Ectodermal cell (in vitro differentiated cells): ENCODE measurements around the gene KRTAP5-8.
"Not testable (repeated sequence)": the region's sequence is repeated elsewhere in the genome, so short reads cannot be mapped to it uniquely, and the experiment has no call there.

Experiments
- H3K27ac ChIP-seq: 2 replicates; pipeline ENCODE4 v1.7.0; 2013; ENCODE audit warnings: mild to moderate bottlenecking, low read depth, low read length; ENCODE audit not compliant: insufficient read depth, poor library complexity, severe bottlenecking
- H3K27me3 ChIP-seq: 2 replicates; pipeline ENCODE4 v1.7.0; 2013; ENCODE audit warnings: mild to moderate bottlenecking, low read length; ENCODE audit not compliant: insufficient read depth, control insufficient read depth, poor library complexity, severe bottlenecking
- H3K36me3 ChIP-seq: one replicate; pipeline ENCODE4 v1.7.0; 2013; ENCODE audit warnings: low read length; ENCODE audit not compliant: control insufficient read depth, insufficient read depth
- H3K4me1 ChIP-seq: one replicate; pipeline ENCODE4 v1.7.0; 2013; ENCODE audit warnings: low read length; ENCODE audit not compliant: control insufficient read depth, insufficient read depth
- H3K4me3 ChIP-seq: 2 replicates; pipeline ENCODE4 v1.7.0; 2013; ENCODE audit warnings: low read depth, low read length, control low read depth; ENCODE audit not compliant: insufficient read depth
- H3K9me3 ChIP-seq: 2 replicates; pipeline ENCODE4 v1.7.0; 2013; ENCODE audit warnings: mild to moderate bottlenecking, low read length, moderate library complexity; ENCODE audit not compliant: control insufficient read depth
- whole genome bisulfite sequencing, 2 experiments: methylation state at CpG; one replicate each; pipeline ENCODE4 v1.1.7; 2013; ENCODE audit warnings: missing lambda C conversion rate in 2 of 2; 5-methylcytosine and 5-hydroxymethylcytosine counted together

KRTAP5-8 gene

DNA sequence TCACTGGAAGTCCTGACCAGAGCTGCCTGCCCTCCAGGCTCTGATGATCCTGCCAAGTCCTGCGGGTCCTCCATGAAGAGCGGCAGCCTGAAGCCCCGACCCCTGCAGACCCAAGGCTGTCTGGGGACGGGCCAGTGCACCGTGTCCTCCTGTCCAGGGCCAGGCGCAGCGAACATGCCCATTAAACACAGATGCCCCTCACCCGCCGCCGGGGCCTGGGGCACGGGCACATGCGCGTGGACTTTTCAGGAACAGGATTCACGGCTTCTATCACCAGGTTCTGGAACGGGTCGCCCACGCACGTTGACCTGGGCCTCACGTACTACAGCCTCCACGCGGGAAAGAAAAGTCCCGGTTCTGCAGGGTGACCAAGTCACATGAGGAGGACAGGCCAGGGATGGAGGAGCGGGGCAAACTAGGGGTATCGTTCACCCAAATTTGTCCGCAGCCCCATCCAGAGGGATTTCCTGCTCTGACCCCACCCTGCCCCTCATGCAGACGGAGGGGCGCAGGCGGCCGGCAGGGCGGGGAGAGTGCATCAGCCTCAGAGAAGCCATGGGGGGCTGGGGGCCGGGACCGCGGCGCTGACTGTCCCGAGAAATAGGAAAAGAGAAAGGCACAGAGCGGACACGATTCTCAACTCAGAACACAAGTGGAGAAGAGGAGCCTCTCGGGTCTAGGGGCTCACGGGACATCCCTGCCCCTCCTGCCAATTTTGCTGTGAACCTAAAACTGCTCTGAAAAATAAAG lies 33.5 kb downstream of the KRTAP5-8 start:
- H3K4me1 ChIP-seq, H3K27me3 ChIP-seq: not testable (repeated sequence)
- WGBS, 2 experiments, result 92 to 93% methylated on average over 36 of the region's 39 CpGs

DNA sequence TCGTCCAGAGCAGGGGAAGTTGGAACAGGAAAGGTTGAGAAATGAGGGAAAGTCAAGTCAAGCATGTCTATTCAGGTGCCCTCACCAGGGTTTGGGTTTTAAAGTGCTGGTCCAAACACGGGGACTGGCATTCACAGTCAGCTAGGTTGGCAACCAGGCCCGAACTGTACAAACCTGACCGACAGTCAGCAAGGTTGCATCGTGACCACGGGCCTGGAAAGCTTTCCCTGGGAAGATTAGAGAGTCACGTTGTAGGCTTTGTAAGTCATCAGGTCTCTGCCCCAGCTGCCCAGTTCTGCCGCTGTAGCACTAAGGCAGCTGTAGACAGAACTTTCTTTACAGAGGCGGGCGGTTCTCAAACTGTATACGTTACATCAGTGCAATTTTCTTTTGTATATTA lies 35.0 kb downstream of the KRTAP5-8 start:
- H3K27ac ChIP-seq, result no peak overlapping the region
- H3K4me1 ChIP-seq, result no peaks in the 10 kb centered on the region
- 92 to 94% methylated on average over 11 of the region's 11 CpGs for WGBS, 2 experiments
- H3K4me3 ChIP-seq, result no peak overlapping the region
- H3K27me3 ChIP-seq, result no peaks in the 10 kb centered on the region
- no peaks in the 10 kb centered on the region for H3K36me3 ChIP-seq
- no peaks in the 10 kb centered on the region for H3K9me3 ChIP-seq

More for the DNA sequence above, 33.5 kb downstream of the KRTAP5-8 start:
- H3K9me3 ChIP-seq, H3K4me3 ChIP-seq, H3K36me3 ChIP-seq, H3K27ac ChIP-seq: not testable (repeated sequence)

DNA sequence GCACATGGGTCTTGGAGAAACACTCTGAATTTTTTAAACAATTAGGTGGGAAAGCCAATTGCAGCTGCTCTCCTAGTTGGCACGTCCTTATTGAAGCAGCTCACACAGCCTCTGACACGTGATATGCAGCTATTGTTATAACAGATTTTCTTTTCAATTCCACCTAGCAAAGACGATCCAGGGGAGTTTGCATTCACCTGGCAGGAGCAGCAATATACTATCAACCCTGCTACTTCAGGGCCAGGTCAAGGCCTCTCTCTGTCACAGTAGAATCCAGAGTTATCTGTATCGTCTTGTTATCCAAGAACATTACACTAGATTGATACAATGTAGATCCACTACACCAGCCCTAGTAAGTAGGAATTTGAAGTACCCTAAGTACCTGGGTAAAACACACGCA lies 36.6 kb downstream of the KRTAP5-8 start:
- WGBS, 2 experiments, result 86 to 89% methylated on average over 5 of the region's 5 CpGs
- H3K9me3 ChIP-seq, result no peaks in the 10 kb centered on the region
- no peaks in the 10 kb centered on the region for H3K27me3 ChIP-seq
- H3K4me1 ChIP-seq, result no peaks in the 10 kb centered on the region
- no peak overlapping the region for H3K4me3 ChIP-seq
- H3K36me3 ChIP-seq, result no peaks in the 10 kb centered on the region
- H3K27ac ChIP-seq, result no peak overlapping the region

GRCh38 chr11:71575723-71576424 lies 38.0 kb downstream of the KRTAP5-8 start:
- 95 to 100% methylated on average over 4 of the region's 4 CpGs for WGBS, 2 experiments
- no peaks in the 10 kb centered on the region for H3K9me3 ChIP-seq
- H3K27ac ChIP-seq, result no peak overlapping the region
- H3K36me3 ChIP-seq, result no peaks in the 10 kb centered on the region
- H3K27me3 ChIP-seq, result no peaks in the 10 kb centered on the region
- no peak overlapping the region for H3K4me3 ChIP-seq
- no peaks in the 10 kb centered on the region for H3K4me1 ChIP-seq

GRCh38 chr11:71576688-71577465 lies 39.1 kb downstream of the KRTAP5-8 start:
- not testable (repeated sequence) for H3K27ac ChIP-seq, H3K36me3 ChIP-seq, H3K4me3 ChIP-seq, H3K9me3 ChIP-seq, H3K27me3 ChIP-seq, H3K4me1 ChIP-seq
- WGBS, 2 experiments, result 94 to 95% methylated on average over 33 to 38 of the region's 41 CpGs

DNA sequence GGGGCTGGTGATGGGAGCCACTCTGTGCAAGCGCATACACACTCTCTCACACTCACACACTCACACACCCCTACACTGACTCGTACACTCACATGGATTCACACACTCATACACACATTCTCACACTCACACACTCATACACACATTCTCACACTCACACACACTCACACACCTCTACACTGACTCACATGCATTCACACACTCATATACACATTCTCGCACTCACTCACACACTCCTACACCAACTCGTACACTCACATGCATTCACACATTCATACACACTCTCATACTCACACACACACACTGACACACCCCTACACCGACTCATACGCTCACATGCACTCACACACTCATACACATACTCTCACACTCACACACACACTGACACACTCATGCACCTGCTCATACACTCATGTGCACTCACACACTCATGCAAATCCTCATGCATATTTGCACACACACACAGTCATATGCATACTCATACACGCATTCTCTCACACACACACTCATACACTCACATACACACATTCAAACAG lies 39.7 kb downstream of the KRTAP5-8 start:
- Histone ChIP-seq H3K9me3 (no peaks in the 10 kb centered on the region), H3K36me3 (no peaks in the 10 kb centered on the region), H3K27ac (no peak overlapping the region), H3K27me3 (no peaks in the 10 kb centered on the region), H3K4me3 (no peak overlapping the region), H3K4me1 (no peaks in the 10 kb centered on the region)
- 92 to 94% methylated on average over 7 of the region's 7 CpGs for WGBS, 2 experiments

DNA sequence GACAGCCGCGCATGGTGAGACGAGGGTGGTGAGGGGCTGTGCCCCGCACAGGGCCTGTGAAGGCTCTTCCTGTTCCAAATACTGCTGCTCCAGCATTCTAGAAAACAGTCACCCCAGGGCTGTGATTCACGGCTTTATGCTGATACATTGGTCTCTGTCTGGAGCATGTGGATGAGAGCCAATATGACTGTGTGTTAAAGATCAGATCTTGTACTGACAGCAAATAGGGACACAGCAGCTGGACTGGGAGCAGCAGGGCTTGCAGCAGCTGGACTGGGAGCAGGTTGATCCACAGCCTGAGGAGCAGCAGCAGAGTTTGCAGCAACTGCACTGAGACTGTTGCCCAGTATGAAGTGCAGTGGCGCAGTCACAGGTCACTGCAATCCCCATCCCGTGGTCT lies 41.7 kb downstream of the KRTAP5-8 start:
- H3K9me3 ChIP-seq, H3K27ac ChIP-seq, H3K36me3 ChIP-seq, H3K4me1 ChIP-seq, H3K27me3 ChIP-seq, H3K4me3 ChIP-seq: not testable (repeated sequence)
- 71 to 76% methylated on average over 7 of the region's 7 CpGs for WGBS, 2 experiments

DNA sequence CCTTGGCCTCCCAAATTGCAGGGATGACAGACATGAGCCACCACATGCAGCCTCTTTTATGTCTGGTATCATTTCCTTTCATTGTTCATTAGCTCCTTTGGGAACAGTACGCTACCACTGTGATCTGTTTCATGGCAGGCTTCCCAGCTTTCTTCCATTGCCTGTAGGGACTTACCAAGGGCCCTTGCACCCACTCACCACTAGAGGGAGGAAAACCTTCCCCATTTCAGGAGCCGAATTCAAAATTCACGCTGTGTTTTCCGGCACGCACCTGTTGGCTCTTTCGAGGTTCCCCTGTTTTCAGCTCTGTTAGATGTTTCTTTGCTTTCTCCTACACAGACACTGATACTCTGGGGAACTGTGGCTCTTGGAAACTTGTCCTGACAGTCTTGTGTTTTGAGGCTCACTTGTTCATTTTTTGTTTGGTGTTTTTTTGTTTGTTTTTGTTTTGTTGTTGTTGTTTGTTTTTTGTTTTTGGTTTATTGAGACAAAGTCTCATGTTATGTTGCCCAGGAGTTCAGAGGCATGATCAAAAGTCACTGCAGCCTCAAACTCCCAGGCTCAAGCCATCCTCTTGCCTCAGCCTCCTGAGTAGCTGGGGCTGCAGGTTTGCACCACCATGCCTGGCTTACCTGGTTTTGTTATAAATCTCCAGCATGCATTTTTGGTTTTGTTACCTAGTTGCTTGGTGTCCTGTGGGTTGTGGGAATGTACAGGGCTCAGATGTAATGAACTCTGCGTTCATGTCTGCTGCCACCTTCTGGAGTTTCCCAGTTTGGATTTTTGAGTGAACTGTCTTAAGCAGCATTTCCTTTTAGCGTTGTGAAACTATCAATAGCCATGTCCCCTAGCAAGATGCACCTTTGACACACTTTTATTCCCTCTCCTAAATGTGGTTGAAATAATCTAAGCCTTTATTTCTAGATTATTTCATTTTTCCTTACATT lies 42.5 kb downstream of the KRTAP5-8 start:
- WGBS, 2 experiments, result 26 to 35% methylated on average over 8 of the region's 8 CpGs
- H3K27me3 ChIP-seq, result no peaks in the 10 kb centered on the region
- H3K9me3 ChIP-seq, result no peaks in the 10 kb centered on the region
- no peak overlapping the region for H3K27ac ChIP-seq
- H3K36me3 ChIP-seq, result no peaks in the 10 kb centered on the region
- no peaks in the 10 kb centered on the region for H3K4me1 ChIP-seq
- no peak overlapping the region for H3K4me3 ChIP-seq

DNA sequence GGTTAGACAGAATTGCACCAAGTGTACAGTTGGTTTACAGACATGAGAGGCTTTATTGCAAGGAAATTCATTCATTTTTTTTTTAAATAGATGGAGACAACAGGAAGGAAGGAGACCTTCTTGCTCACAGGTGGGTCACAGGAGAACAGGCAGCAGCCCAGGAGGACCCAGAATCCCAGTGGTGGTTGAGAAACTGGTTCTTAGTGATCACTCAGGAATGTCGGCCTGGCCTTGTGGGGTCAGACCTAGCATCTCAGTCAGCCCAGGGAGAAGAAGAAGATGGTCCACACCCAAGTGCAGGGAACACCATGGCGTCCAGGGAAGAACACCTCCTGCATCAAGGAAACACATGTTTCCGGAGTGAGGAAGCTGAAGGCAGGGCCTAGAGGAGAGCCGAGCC lies 44.0 kb downstream of the KRTAP5-8 start:
- Histone ChIP-seq H3K36me3 (no peaks in the 10 kb centered on the region), H3K9me3 (no peaks in the 10 kb centered on the region), H3K27ac (no peak overlapping the region), H3K27me3 (no peaks in the 10 kb centered on the region), H3K4me1 (no peaks in the 10 kb centered on the region), H3K4me3 (no peak overlapping the region)
- WGBS, 2 experiments, result 91 to 95% methylated on average over 4 of the region's 4 CpGs
